Thyroid gland (tissue), 4 donors: ENCODE data around the gene GAD1. TPM values are rescaled to one million over a fixed set of nuclear protein-coding genes. Genes with fewer than 3 reads are reported as not detected.

Source experiments
- DNase-seq, 2 donors: peaks; one replicate each; pipeline ENCODE4 v3.0.0-alpha.2; 2019
- H3K27ac ChIP-seq, 3 donors: fragments of 200-600 bp; sonication (generic); 1 replicate in 2 of 3; 2 replicates in 1 of 3; pipeline ENCODE4 v1.5.1; 2016 to 2019; ENCODE audit warnings: mild to moderate bottlenecking in 1 of 3, moderate library complexity in 1 of 3
- H3K27me3 ChIP-seq: fragments of 200-600 bp; sonication (generic); one replicate; pipeline ENCODE4 v1.5.1; 2019
- H3K36me3 ChIP-seq, 2 donors: fragments of 200-600 bp; sonication (generic); one replicate each; pipeline ENCODE4 v1.5.1; 2016 to 2019
- H3K4me1 ChIP-seq, 2 donors: fragments of 200-600 bp; sonication (generic); one replicate each; pipeline ENCODE4 v1.5.1; 2017 to 2019
- H3K4me3 ChIP-seq, 3 donors: fragments of 200-600 bp; sonication (generic); replicated peaks in 1 of 3; 1 replicate in 2 of 3; 2 replicates in 1 of 3; pipeline ENCODE4 v1.5.1; 2016; ENCODE audit warnings: mild to moderate bottlenecking in 1 of 3
- H3K9me3 ChIP-seq: fragments of 200-600 bp; sonication (generic); one replicate; pipeline ENCODE4 v1.5.1; 2017
- CTCF ChIP-seq, 6 experiments: fragments of 200-600 bp in 3 of 6; fragments of 450-650 bp in 3 of 6; sonication (generic) in 3 of 6; IDR thresholded peaks; one replicate each; pipeline ENCODE4 v1.5.1; 2016 to 2019; ENCODE audit warnings: antibody characterized with exemption in 6 of 6, mild to moderate bottlenecking in 2 of 6, inconsistent platforms in 1 of 6, moderate library complexity in 1 of 6
- POLR2A ChIP-seq, 2 donors: fragments of 450-650 bp; IDR thresholded peaks; one replicate each; pipeline ENCODE4 v1.6.1; 2017; ENCODE audit warnings: antibody characterized with exemption in 2 of 2, mild to moderate bottlenecking in 2 of 2, moderate library complexity in 1 of 2
- WGBS, 2 donors: methylation state at CpG; one replicate each; pipeline ENCODE4 v1.1.5; 2017; 5-methylcytosine and 5-hydroxymethylcytosine counted together
- intact Hi-C: fragments of 100-400 bp; cut with DNase I; formaldehyde crosslinking; loops from one replicate; pipeline ENCODE4 v1.15.1; 2023
- total RNA-seq, 4 donors: library from RNA; depleted of rRNA; stranded (reverse); fragments of >200 nt; gene quantifications; one replicate each; pipeline ENCODE4 v1.2.3, GENCODE V29; 2016

GAD1 gene
- total RNA-seq, 4 donors from 2014 or later: 0.11 to 0.94 (median 0.46) TPM

- H3K27me3 ChIP-seq: no peaks in the 10 kb centered on the region
- intact Hi-C loops: no loop called here
- TF ChIP-seq CTCF (IDR thresholded peaks at IDR 0.05): no peak
- no peak for TF ChIP-seq POLR2A (IDR thresholded peaks at IDR 0.05)
- H3K36me3 ChIP-seq: no peaks in the 10 kb centered on the region
- H3K9me3 ChIP-seq: no peaks in the 10 kb centered on the region
- peaks cover 0 to 9% of the 10 kb centered on the region in 2 donors for H3K4me1 ChIP-seq
- H3K27ac ChIP-seq: no peak overlapping the region
- H3K4me3 ChIP-seq: no peak overlapping the region
- DNase-seq: no peak
Measured at GRCh38 chr2:170772295-170772694, 44.4 kb upstream of the GAD1 start.

- Histone ChIP-seq H3K36me3 (no peaks in the 10 kb centered on the region), H3K27ac (no peak overlapping the region), H3K9me3 (no peaks in the 10 kb centered on the region), H3K4me3 (no peak overlapping the region), H3K4me1 (peaks cover 0 to 9% of the 10 kb centered on the region in 2 donors), H3K27me3 (no peaks in the 10 kb centered on the region)
- intact Hi-C loops: no loop called here
- no peak for TF ChIP-seq CTCF (IDR thresholded peaks at IDR 0.05)
- TF ChIP-seq POLR2A (IDR thresholded peaks at IDR 0.05): no peak
- DNase-seq: no peak
Measured at GRCh38 chr2:170774074-170774473, 42.6 kb upstream of the GAD1 start.

GRCh38 chr2:170778900-170779299 is 37.8 kb upstream of the GAD1 start:
- H3K4me1 ChIP-seq: no peaks in the 10 kb centered on the region
- H3K4me3 ChIP-seq: no peak overlapping the region
- no peaks in the 10 kb centered on the region for H3K36me3 ChIP-seq
- TF ChIP-seq POLR2A (IDR thresholded peaks at IDR 0.05) (no peak), CTCF (IDR thresholded peaks at IDR 0.05) (no peak)
- 62 to 77% methylated on average over 2 of the region's 2 CpGs for WGBS, 2 donors
- H3K27me3 ChIP-seq: no peaks in the 10 kb centered on the region
- no peaks in the 10 kb centered on the region for H3K9me3 ChIP-seq
- no peak overlapping the region for H3K27ac ChIP-seq
- no peak for DNase-seq
- intact Hi-C loops: no loop called here

GRCh38 chr2:170779304-170779703 is 37.4 kb upstream of the GAD1 start:
- no peak for TF ChIP-seq CTCF (IDR thresholded peaks at IDR 0.05)
- no peak for TF ChIP-seq POLR2A (IDR thresholded peaks at IDR 0.05)
- Histone ChIP-seq H3K4me1 (no peaks in the 10 kb centered on the region), H3K27me3 (no peaks in the 10 kb centered on the region), H3K4me3 (no peak overlapping the region), H3K36me3 (no peaks in the 10 kb centered on the region), H3K9me3 (no peaks in the 10 kb centered on the region), H3K27ac (no peak overlapping the region)
- intact Hi-C loops: no loop called here
- 89 to 100% methylated on average over 1 of the region's 1 CpG for whole genome bisulfite sequencing, 2 donors
- DNase-seq: no peak

- Histone ChIP-seq H3K4me3 (no peak overlapping the region), H3K27ac (no peak overlapping the region), H3K36me3 (no peaks in the 10 kb centered on the region), H3K9me3 (no peaks in the 10 kb centered on the region), H3K4me1 (no peaks in the 10 kb centered on the region), H3K27me3 (no peaks in the 10 kb centered on the region)
- 79 to 86% methylated on average over 2 of the region's 2 CpGs for WGBS, 2 donors
- TF ChIP-seq CTCF (IDR thresholded peaks at IDR 0.05) (no peak), POLR2A (IDR thresholded peaks at IDR 0.05) (no peak)
- no peak for DNase-seq
- intact Hi-C loops: no loop called here
Measured at GRCh38 chr2:170782673-170783072, 34.0 kb upstream of the GAD1 start.
